BLaER1 (cell line): ENCODE results near the gene GTSF1L.

Experiments
- H3K27ac ChIP-seq: shearing (Covaris generic); formaldehyde crosslinking; 2 replicates; pipeline ENCODE4 v1.8.1; 2022
- H3K27me3 ChIP-seq: shearing (Covaris generic); formaldehyde crosslinking; 2 replicates; pipeline ENCODE4 v1.8.1; 2022
- H3K36me3 ChIP-seq: shearing (Covaris generic); formaldehyde crosslinking; 2 replicates; pipeline ENCODE4 v1.8.1; 2022
- H3K4me1 ChIP-seq: shearing (Covaris generic); formaldehyde crosslinking; 2 replicates; pipeline ENCODE4 v1.8.1; 2022
- H3K4me2 ChIP-seq: shearing (Covaris generic); formaldehyde crosslinking; 2 replicates; pipeline ENCODE4 v1.8.1; 2022
- H3K4me3 ChIP-seq: shearing (Covaris generic); formaldehyde crosslinking; 2 replicates; pipeline ENCODE4 v1.8.1; 2022
- H3K9ac ChIP-seq: shearing (Covaris generic); formaldehyde crosslinking; 2 replicates; pipeline ENCODE4 v1.8.1; 2022
- H3K9me3 ChIP-seq: shearing (Covaris generic); formaldehyde crosslinking; 2 replicates; pipeline ENCODE4 v1.8.1; 2022
- H4K20me1 ChIP-seq: shearing (Covaris generic); formaldehyde crosslinking; 2 replicates; pipeline ENCODE4 v1.8.1; 2022
- Cebpa-rat ChIP-seq: shearing (Covaris generic); IDR thresholded peaks from 2 replicates; pipeline ENCODE4 v1.8.1; 2022

GTSF1L gene

GRCh38 chr20:43731469-43731868 lies 4.7 kb upstream of the GTSF1L start:
- no peak for TF ChIP-seq Cebpa-rat
- H3K9ac ChIP-seq: no peak overlapping the region
- no peaks in the 10 kb centered on the region for H3K36me3 ChIP-seq
- H3K4me3 ChIP-seq: no peak overlapping the region
- no peaks in the 10 kb centered on the region for H4K20me1 ChIP-seq
- H3K9me3 ChIP-seq: no peaks in the 10 kb centered on the region
- no peak overlapping the region for H3K27ac ChIP-seq
- H3K27me3 ChIP-seq: no peaks in the 10 kb centered on the region
- peaks cover 42% of the 10 kb centered on the region for H3K4me1 ChIP-seq
- no peak overlapping the region for H3K4me2 ChIP-seq

GRCh38 chr20:43728686-43729255 lies 2.0 kb upstream of the GTSF1L start:
- H3K4me1 ChIP-seq: peaks cover 42% of the 10 kb centered on the region
- H3K27me3 ChIP-seq: no peaks in the 10 kb centered on the region
- TF ChIP-seq Cebpa-rat: no peak
- H3K9me3 ChIP-seq: no peaks in the 10 kb centered on the region
- peak overlapping the region; percentile 46 for H3K4me2 ChIP-seq
- no peaks in the 10 kb centered on the region for H4K20me1 ChIP-seq
- H3K4me3 ChIP-seq: no peak overlapping the region
- H3K27ac ChIP-seq: no peak overlapping the region
- H3K36me3 ChIP-seq: no peaks in the 10 kb centered on the region
- no peak overlapping the region for H3K9ac ChIP-seq

- Histone ChIP-seq H3K4me1 (peaks cover 40% of the 10 kb centered on the region), H3K4me3 (no peak overlapping the region), H4K20me1 (no peaks in the 10 kb centered on the region), H3K9ac (no peak overlapping the region), H3K9me3 (no peaks in the 10 kb centered on the region), H3K36me3 (no peaks in the 10 kb centered on the region), H3K27me3 (no peaks in the 10 kb centered on the region), H3K4me2 (peak overlapping the region; percentile 8; the same call in 1 of the 2 replicates), H3K27ac (no peak overlapping the region)
- TF ChIP-seq Cebpa-rat: no peak
These were observed 1.3 kb upstream of the GTSF1L start for GRCh38 chr20:43727980-43728590.

- H3K36me3 ChIP-seq: no peaks in the 10 kb centered on the region
- H3K4me1 ChIP-seq: peaks cover 44% of the 10 kb centered on the region
- H3K4me3 ChIP-seq: no peak overlapping the region
- no peak for TF ChIP-seq Cebpa-rat
- H3K4me2 ChIP-seq: no peak overlapping the region
- H3K9ac ChIP-seq: no peak overlapping the region
- H3K27me3 ChIP-seq: no peaks in the 10 kb centered on the region
- H4K20me1 ChIP-seq: peaks cover 9% of the 10 kb centered on the region
- H3K27ac ChIP-seq: no peak overlapping the region
- no peaks in the 10 kb centered on the region for H3K9me3 ChIP-seq
These were observed 469 bp downstream of the GTSF1L start for GRCh38 chr20:43726333-43726732.

GRCh38 chr20:43725666-43726065 lies 1.1 kb downstream of the GTSF1L start:
- Histone ChIP-seq H3K9me3 (no peaks in the 10 kb centered on the region), H3K36me3 (no peaks in the 10 kb centered on the region), H3K27ac (no peak overlapping the region), H3K4me3 (no peak overlapping the region), H3K9ac (no peak overlapping the region), H3K4me1 (peaks cover 50% of the 10 kb centered on the region), H3K4me2 (no peak overlapping the region), H3K27me3 (no peaks in the 10 kb centered on the region), H4K20me1 (peaks cover 14% of the 10 kb centered on the region)
- no peak for TF ChIP-seq Cebpa-rat

- Histone ChIP-seq H3K27me3 (no peaks in the 10 kb centered on the region), H3K36me3 (0 out of 2 replicates have a peak, but pooled peaks cover 5% of the 10 kb centered on the region), H3K4me2 (no peak overlapping the region), H3K4me1 (peaks cover 61% of the 10 kb centered on the region), H3K27ac (no peak overlapping the region), H3K9me3 (no peaks in the 10 kb centered on the region), H3K9ac (no peak overlapping the region), H3K4me3 (no peak overlapping the region), H4K20me1 (peaks cover 14% of the 10 kb centered on the region)
- no peak for TF ChIP-seq Cebpa-rat
These were observed 2.4 kb downstream of the GTSF1L start for GRCh38 chr20:43724383-43724782.

GRCh38 chr20:43723735-43724134 lies 3.1 kb downstream of the GTSF1L start:
- H3K9ac ChIP-seq: no peak overlapping the region
- H3K27ac ChIP-seq: no peak overlapping the region; the same call in 1 of the 2 replicates
- H3K27me3 ChIP-seq: no peaks in the 10 kb centered on the region
- peaks cover 61% of the 10 kb centered on the region for H3K4me1 ChIP-seq
- H3K4me3 ChIP-seq: no peak overlapping the region
- no peak overlapping the region for H3K4me2 ChIP-seq
- H3K9me3 ChIP-seq: no peaks in the 10 kb centered on the region
- peaks cover 11% of the 10 kb centered on the region; the same call in 1 of the 2 replicates for H3K36me3 ChIP-seq
- no peak for TF ChIP-seq Cebpa-rat
- peaks cover 14% of the 10 kb centered on the region for H4K20me1 ChIP-seq

- no peaks in the 10 kb centered on the region for H3K27me3 ChIP-seq
- H3K9ac ChIP-seq: no peak overlapping the region
- H3K4me3 ChIP-seq: no peak overlapping the region
- peaks cover 14% of the 10 kb centered on the region for H4K20me1 ChIP-seq
- H3K4me1 ChIP-seq: peaks cover 56% of the 10 kb centered on the region
- TF ChIP-seq Cebpa-rat: no peak
- H3K27ac ChIP-seq: no peak overlapping the region
- H3K9me3 ChIP-seq: no peaks in the 10 kb centered on the region
- H3K36me3 ChIP-seq: peaks cover 14% of the 10 kb centered on the region; the same call in 1 of the 2 replicates
- no peak overlapping the region for H3K4me2 ChIP-seq
These were observed 3.6 kb downstream of the GTSF1L start for GRCh38 chr20:43723186-43723585.

GRCh38 chr20:43722153-43722505 lies 4.7 kb downstream of the GTSF1L start:
- TF ChIP-seq Cebpa-rat: no peak
- Histone ChIP-seq H3K27me3 (no peaks in the 10 kb centered on the region), H3K27ac (0 out of 2 replicates have a peak overlapping the region, but pooled peaks have one; percentile 69), H3K9ac (no peak overlapping the region), H3K9me3 (no peaks in the 10 kb centered on the region), H3K4me1 (peaks cover 55% of the 10 kb centered on the region), H3K4me2 (peak overlapping the region; percentile 81), H4K20me1 (peaks cover 14% of the 10 kb centered on the region), H3K36me3 (peaks cover 25% of the 10 kb centered on the region), H3K4me3 (no peak overlapping the region)

- peaks cover 60% of the 10 kb centered on the region for H3K4me1 ChIP-seq
- H3K27me3 ChIP-seq: no peaks in the 10 kb centered on the region
- H3K9ac ChIP-seq: peak overlapping the region; percentile 45; the same call in 1 of the 2 replicates
- H4K20me1 ChIP-seq: peaks cover 14% of the 10 kb centered on the region
- H3K36me3 ChIP-seq: peaks cover 30% of the 10 kb centered on the region
- no peak for TF ChIP-seq Cebpa-rat
- H3K27ac ChIP-seq: peak overlapping the region; percentile 69
- peak overlapping the region; percentile 81 for H3K4me2 ChIP-seq
- H3K4me3 ChIP-seq: 0 out of 2 replicates have a peak overlapping the region, but pooled peaks have one; percentile 25
- H3K9me3 ChIP-seq: no peaks in the 10 kb centered on the region
These were observed 5.2 kb downstream of the GTSF1L start for GRCh38 chr20:43721429-43722152.
